ENCODE data around the gene TIGD3.

DNA sequence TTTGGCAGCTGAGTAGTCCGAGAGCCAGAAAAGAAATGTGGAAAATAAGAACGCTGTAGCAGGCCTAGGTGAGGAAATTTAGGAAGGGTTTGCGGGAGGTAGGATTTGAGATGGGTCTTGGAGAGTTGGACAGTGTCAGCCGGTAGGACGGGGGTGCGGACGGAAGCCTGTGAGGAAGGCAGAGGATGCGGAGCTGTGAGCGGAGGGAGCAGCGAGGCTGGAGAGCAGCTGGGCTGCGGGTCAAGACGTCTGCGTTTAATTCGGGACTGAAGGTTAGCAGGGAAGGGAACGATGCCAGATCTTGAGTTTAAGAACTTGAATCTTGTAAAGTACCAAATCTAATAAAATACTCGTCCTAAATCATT, 669 bp upstream of the TIGD3 start:
- TF ChIP-seq, protein P1, sequence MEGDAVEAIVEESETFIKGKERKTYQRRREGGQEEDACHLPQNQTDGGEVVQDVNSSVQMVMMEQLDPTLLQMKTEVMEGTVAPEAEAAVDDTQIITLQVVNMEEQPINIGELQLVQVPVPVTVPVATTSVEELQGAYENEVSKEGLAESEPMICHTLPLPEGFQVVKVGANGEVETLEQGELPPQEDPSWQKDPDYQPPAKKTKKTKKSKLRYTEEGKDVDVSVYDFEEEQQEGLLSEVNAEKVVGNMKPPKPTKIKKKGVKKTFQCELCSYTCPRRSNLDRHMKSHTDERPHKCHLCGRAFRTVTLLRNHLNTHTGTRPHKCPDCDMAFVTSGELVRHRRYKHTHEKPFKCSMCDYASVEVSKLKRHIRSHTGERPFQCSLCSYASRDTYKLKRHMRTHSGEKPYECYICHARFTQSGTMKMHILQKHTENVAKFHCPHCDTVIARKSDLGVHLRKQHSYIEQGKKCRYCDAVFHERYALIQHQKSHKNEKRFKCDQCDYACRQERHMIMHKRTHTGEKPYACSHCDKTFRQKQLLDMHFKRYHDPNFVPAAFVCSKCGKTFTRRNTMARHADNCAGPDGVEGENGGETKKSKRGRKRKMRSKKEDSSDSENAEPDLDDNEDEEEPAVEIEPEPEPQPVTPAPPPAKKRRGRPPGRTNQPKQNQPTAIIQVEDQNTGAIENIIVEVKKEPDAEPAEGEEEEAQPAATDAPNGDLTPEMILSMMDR (optimal IDR thresholded peaks at IDR 0.05 in 1 of 3, IDR thresholded peaks at IDR 0.05 in 1 of 3, conservative IDR thresholded peaks at IDR 0.05 in 1 of 3; ENCODE audit: extremely low read depth in 1 of 3, insufficient read depth in 2 of 3, low read length in 3 of 3): no peak
- TF ChIP-seq EZH2 (IDR thresholded peaks at IDR 0.05; ENCODE audit: low read length): no peak
